Activated CD4-positive, CD25-positive, alpha-beta regulatory T cell treated with anti-CD3 and anti-CD28 coated beads, Interleukin-2, amount 50 U/mL, for 16 hours (primary cell): ENCODE results near the gene LHFPL2.

Source experiments
- DNase-seq: peaks from one replicate; pipeline ENCODE4 v3.0.0-alpha.2; 2020; ENCODE audit warnings: low read depth, low spot score

Gene LHFPL2

DNA sequence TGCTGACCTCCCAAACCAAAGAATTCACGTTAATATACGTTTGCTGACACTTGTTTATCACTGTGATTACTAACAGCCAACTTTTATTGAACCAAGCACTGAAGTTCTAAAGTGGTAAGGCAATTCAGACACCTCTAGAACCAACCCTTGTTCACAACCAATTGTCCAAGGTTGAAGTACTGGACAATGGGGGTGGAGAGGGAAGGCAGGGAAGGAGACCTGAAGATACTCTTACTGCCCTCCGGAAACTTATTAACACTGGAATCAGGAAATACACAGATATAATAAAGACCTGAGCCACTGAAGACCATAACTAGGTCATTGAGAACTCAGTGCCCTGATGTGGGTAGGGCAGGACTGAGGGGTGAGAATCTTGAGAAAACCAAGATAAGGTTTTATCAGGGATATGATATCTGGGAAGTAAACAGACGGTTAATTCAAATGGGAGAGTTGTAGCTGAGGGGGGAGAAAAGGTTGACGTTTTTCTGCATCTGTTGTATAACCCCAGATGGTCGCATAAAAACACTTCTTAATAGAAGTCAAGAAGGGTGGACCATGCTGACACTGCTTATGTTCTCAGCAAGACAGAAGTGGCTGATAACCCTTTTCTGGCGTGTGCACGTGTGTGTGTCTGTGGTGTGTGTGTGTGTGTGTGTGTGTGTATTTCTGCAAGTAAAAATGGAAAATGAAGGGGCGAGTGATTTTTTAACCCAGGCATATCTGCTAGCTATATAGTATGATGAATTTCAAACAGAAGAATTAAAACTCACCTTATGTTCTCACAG is 125.9 kb downstream of the LHFPL2 start:
- DNase-seq = no peak

DNA sequence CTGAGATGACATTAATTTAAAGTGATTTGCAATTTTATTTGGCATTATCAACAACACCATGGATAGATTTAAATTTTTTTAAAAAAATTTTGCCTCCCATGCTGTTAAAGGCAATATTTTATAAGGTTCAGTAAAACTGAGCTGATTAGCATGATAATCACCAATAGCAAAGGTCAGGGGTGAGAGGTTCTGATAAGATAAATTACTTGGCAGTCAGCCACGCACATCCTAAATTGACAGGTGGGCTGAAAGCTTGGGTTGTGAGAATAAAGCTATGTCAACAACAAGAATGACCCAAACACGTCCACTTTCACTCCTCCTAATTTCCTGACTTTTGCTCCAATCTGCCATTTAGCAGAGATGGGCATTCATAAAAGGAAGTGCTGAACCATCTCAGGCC is 127.1 kb downstream of the LHFPL2 start:
- DNase-seq = no peak

DNA sequence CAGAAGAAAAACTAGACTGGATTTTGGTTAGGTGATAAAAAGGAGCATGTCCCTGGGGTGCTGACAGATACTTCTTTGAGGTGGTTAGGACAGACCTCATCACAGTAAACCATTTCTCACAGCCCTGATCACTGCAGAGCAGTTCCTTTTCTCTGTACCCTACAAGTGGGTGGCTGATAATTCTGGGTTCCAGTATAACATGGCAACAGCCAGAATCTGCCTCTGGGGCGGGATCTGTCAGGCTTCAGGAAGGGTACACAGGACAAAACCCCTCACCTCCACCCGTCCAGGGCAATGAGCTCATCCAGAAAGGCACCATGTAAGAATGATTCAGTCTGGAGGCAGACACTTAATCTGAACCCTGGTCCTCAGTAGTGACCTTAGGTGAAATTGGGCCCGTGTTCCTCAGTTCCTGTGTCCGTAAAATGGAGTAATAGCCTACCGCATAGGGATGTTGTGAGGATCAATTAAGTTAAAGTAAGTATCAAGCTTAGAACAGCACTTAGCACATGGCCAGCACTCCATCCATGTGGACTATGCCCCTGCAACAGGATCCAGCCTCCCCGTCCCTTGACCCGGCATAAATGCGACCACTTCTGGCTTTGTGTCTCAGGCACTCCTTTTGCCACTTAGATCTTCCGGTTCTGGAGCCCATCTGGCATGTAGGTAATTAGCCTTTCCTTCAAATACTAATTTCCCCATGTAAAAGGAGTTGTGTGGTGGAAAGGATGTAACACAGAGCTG is 129.2 kb downstream of the LHFPL2 start:
- no peak for DNase-seq

DNA sequence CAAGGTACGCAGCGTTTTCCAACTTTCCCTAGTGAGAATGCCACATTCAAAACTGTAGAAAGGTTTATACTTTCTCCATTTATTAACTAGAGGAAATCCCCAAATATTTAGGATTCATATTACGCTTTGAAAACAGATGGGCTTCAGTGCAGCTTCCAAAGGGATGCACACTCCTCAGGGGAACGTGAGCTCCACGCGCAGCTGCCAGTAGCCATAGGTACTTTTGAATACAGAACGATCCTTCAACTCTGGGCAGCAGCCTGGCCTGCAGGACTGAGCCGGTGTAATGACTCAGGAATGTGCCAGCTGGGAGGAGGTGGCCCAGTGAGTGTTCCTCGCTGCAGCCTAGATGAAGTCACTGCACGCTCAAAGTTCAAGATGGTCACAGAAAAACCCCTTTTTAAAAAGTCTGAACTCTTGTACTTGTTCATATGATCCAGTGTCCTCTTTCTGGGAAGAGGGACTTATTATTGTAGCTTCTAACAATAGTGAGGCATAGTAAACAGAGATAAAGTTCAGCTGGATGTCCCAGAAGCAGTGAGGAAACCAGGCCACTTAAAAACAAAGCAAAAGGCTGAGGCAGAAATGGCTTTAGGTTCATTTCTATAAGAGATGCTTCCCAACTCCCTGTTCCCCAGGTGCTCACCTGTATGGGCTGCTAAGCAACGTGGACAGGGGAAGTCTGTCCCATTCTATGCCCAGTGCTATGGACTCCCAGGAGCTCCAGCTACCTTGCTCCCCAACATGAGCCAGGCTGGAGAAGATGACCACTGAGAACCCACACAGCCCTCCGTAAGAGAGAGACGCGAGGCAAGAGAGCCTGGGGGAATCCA is 130.0 kb downstream of the LHFPL2 start:
- DNase-seq = no peak

- no peak for DNase-seq
Observed at GRCh38 chr5:78515670-78516069, 132.9 kb downstream of the LHFPL2 start.

DNA sequence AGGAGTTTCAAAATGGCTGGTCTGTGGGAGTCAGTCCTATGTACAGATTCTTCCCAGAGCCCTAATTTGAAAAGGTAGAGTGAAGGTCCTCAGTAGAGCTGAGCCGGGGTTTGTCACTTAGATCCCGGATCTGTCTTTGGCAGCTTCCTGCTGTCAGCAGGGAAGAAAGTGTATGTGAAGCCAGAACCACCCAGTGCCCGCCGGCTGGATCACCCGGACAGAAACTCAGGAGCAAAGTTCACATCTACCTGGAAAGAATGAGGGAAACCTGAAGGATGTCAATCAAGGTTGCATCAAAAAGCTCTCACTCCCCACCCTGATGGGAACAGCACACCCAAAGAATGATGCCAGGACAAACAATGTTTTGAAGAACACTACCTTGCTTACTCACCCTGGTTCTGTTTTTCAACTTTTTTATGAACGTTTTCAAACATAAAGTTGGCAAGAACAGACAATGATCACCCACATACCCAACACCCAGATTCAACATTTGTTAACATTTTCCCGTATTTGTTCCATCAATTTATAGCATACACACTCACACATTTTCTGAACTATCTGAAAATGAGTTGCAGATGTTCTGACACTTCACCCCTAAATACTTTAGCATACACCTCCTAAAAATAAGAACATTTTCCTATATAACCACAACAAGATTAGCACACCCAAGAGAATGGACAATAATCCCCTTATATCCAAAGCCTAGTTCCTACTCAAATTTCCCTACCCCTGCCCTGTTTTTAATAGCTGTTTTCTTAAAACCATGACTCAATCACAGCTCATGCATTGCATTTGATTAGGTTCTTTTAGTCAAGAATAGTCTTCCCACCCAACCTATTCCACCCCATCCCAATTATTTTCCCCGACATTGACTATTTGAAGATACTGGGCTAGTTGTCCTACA is 133.9 kb downstream of the LHFPL2 start:
- no peak for DNase-seq

DNA sequence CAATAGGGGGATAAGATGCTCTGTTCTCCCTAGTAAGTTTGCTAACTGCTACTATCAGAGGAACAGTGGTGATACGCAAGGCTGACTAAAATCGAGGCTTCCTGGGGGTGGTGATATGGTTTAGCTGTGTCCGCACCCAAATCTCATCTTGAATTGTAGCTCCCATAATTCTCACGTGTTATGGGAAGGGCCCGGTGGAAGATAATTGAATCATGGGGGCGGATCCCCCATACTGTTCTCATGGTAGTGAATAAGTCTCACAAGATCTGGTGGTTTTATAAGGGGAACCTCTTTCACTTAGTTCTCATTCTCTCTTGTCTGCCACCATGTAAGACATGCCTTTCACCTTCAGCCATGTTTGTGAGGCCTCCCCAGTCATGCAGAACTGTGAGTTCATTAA is 135.1 kb downstream of the LHFPL2 start:
- DNase-seq = no peak

- DNase-seq = no peak
Observed at GRCh38 chr5:78512435-78512834, 136.1 kb downstream of the LHFPL2 start.

GRCh38 chr5:78511121-78511906 is 137.3 kb downstream of the LHFPL2 start:
- no peak for DNase-seq

DNA sequence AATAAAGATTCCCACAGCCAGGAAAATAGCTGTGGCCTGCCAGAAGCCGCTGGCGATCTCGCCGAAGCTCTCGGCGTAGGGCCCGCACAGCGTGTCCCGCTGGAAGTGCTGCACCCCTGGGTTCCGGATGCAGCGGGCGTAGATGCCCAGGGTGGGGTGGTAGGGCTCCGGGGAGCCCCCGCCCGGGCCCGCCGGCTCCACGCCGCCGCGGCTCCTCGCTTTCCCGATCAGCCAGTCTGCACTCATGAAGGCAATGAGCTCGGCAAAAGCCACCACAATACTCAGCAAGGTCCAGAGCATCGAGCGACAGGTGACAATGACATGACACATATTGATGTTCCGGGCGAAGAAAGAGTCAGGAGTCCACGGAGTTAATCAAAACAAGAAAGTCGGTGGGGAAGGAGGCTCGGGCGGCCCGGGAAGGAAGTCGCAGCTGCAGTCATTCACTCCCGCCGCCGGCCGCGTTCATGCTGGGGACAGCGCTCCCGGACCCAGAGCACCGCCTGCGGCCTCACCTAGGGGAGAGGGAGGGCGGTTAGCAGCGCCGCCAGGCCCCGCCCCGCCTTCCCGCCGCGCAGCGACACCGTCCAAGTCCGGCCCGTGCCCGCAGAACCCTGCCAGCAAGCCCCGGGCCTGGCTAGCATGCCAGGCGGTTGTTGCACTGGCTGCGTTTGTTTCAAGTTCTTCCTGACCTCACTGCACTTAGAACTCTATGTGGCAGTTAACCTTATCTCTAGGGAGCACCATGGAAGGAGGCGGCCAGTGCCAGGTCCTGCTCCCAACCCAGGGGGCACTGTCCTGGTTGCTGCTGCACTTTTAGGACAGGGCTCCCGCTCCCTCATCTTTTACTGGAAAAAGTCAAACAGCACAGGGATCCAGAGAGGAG is 138.4 kb downstream of the LHFPL2 start:
- DNase-seq = no peak

DNA sequence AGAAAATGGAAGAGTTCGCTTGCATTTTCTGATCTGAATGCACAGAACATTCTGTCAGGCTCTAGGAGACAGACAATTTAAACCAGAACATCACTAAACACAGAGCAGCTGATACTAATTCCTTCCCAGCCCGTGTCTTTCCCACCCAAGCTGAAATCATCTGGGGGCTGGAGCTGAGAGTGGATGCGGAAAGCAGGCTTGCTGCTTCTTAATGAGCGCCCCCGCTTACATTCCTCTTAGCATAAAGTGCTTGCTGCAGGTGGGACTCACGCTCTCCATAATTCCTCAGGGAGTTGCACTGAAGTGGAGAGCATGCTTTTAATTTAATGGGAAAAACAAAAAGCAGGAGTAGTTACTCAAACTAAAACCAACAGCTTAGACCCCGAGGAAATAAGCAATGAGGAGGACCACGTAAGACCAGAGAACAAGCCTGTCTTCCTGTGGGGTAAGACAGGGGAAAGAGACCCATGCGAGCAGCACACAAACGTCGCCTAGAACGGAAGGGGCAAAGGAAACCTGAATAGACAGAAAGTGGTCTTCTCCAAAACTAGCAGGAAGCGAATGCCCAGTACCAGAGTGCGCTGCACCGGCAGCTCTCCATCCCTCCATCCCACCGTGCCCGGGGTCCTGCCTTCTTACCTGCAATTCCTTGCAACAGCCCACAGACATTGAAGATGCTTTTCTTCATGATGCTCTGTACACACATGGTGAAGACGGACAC is 139.3 kb downstream of the LHFPL2 start:
- no peak for DNase-seq

- no peak for DNase-seq
Observed at GRCh38 chr5:78508186-78508765, 140.3 kb downstream of the LHFPL2 start.

- no peak for DNase-seq
Observed at GRCh38 chr5:78507531-78507930, 141.0 kb downstream of the LHFPL2 start.

DNA sequence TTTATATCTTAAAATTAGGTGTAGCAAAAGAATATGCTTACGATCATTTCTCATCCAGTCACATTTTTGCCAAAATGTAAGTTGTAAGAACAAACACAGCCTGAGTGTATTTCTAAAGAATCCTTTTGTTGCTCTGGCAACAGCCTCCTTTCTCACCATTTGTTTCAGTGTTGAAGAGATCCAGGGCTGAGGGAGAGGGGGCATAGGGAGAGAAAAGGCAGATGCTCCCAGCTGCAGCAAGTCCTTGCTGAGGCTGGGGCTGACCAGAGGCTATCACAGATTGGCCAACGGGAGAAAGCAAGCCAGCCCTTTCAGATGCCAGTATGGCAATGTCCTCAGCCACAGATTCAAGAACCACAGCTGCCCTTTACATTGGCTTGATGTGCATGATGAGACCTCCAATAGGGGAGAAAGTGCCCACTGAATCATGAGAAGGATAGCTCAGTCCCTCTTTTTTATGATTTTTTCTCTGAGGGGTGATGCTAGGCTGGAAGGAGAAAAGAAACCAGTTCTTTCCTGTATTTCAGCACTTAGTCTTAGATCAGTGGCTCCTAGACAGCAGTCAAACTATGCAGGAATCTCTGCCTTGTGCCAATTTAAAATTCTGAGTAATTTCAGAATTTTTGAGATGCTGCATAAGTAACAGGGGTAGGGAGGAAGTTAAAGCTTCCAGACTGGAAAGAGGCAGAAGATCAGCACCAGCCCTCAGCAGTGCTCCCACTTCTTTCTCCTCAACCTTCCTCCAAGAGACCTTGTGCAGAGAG is 142.1 kb downstream of the LHFPL2 start:
- no peak for DNase-seq

- DNase-seq = no peak
Observed at GRCh38 chr5:78505860-78506259, 142.7 kb downstream of the LHFPL2 start.

DNA sequence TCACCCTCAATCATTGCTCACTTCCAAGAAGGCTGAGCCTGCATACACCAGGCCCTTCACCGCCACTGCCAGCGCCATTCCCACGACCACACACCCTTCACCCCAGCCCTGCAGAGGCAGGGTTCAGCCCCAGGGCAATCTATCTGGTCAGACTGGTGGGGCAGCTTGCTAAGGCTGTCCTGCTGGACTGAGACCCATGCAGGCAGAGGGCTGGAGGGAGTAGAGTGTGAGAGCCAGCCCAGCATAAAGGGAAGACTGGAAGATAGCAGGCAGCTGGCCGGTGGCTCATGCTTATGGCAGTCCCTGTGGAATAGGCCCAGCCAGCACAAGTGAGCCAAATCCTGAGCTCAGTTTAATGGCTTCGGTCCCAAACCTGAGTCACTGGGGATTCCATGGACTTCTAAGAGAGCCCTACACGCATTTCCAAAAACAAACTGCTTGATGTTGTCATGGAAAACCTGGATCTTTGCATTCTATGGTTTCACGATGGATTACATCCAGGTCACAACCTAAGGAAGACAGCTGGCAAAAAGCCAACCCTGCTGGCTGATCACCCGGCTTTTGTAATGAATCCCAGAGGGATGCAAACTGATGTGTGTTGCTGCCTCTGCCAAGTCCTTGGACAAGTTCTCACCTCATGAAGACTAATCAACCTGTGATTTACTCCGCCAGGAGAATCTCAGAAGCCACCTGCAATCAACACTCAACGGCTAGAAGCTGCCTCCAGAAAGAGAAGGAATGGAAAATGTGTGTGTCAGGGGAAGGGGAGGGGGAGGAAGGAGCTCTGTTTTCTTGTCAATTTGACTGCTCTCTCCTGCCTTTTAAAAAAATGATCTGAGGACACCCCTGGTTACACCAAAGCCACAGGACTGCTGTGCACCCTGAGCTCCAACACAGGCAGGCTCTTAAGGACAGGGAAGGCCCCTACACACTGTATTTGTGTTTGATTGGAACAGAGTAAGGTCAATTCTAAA is 143.6 kb downstream of the LHFPL2 start:
- DNase-seq = no peak
